Activated CD8-positive, alpha-beta T cell treated with anti-CD3 and anti-CD28 coated beads, Interleukin-2, amount 10 ng/mL, durations not matched to agents 7 days and 5 days (primary cell): ENCODE measurements around the gene HAAO. TPM values are rescaled to one million over a fixed set of nuclear protein-coding genes. Genes with fewer than 3 reads are reported as not detected.

Experiments
- ATAC-seq: fragments of 150-1000 bp; cut with Tn5 transposase; one replicate; pipeline ENCODE4 v1.10.0; 2021; ENCODE audit warnings: moderate library complexity
- CTCF ChIA-PET: fragments of 350-600 bp; sonication (Branson Sonifier 250); formaldehyde crosslinking; loops from one replicate; lab custom pipeline; 2021; ENCODE audit warnings: antibody characterized with exemption; lab: Charles Lee
- POLR2A ChIA-PET: fragments of 350-600 bp; sonication (Branson Sonifier 250); formaldehyde crosslinking; loops from one replicate; lab custom pipeline; 2021; ENCODE audit warnings: antibody characterized with exemption; lab: Charles Lee
- DNase-seq: peaks from one replicate; pipeline ENCODE4 v3.0.0-alpha.2; 2020
- H3K27ac Mint-ChIP-seq: one replicate; pipeline ENCODE4 v1.8.0; 2021; ENCODE audit warnings: mild to moderate bottlenecking, mixed read lengths
- H3K27me3 Mint-ChIP-seq: one replicate; pipeline ENCODE4 v1.8.0; 2021; ENCODE audit warnings: low read depth, mixed read lengths
- H3K36me3 Mint-ChIP-seq: one replicate; pipeline ENCODE4 v1.8.0; 2021; ENCODE audit warnings: low read depth, mixed read lengths
- H3K4me1 Mint-ChIP-seq: one replicate; pipeline ENCODE4 v1.8.0; 2021; ENCODE audit warnings: low read depth, mixed read lengths
- H3K4me3 Mint-ChIP-seq: one replicate; pipeline ENCODE4 v1.8.0; 2021; ENCODE audit warnings: mild to moderate bottlenecking, mixed read lengths
- H3K9me3 Mint-ChIP-seq: one replicate; pipeline ENCODE4 v1.8.0; 2022; ENCODE audit warnings: mixed read lengths; ENCODE audit not compliant: insufficient read depth
- total RNA-seq, 2 experiments: library from RNA; stranded (reverse); gene quantifications; one replicate each; pipeline ENCODE4 v1.2.3, GENCODE V29; 2021

The HAAO gene
- total RNA-seq, 2 experiments from 2014 or later: 0.37 to 0.40 TPM

- ChIA-PET CTCF (interaction anchor here (0.5 kb wide), 1 partner anchor 68 kb away, joined by 3 read pairs; no protein-coding TSS in a partner anchor), POLR2A (interaction anchor here (2.8 kb wide), 1 partner anchor 19 kb away, joined by 10 read pairs; no protein-coding TSS in a partner anchor)
- Mint-ChIP-seq H3K4me1 (peaks cover 31% of the 10 kb centered on the region), H3K27ac (no peak overlapping the region), H3K36me3 (no peaks in the 10 kb centered on the region), H3K9me3 (no peaks in the 10 kb centered on the region), H3K4me3 (no peak overlapping the region), H3K27me3 (peaks cover 44% of the 10 kb centered on the region)
- ATAC-seq (no peak), DNase-seq (no peak)
Measured at GRCh38 chr2:42791606-42792005, 777 bp downstream of the HAAO start.

DNA sequence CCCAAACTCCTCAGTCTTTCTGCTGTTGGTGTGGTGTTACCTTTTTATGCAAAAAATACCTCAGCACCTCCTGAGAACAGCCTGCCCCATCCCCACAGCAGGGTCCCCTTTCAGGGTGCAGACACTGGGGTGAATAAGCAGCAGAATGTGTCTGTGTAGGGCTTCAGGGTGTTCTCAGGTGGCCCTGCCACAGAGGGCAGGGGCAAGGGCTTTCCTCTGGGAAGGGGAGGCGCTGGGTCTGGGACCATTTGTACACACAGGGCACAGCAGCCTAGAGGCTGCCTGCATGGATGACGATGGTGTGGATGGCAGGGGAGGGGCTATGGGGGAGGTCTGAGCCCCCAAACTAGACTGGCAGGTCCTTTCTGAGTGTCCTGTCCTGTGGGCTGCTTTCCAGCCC lies 2.6 kb downstream of the HAAO start:
- CTCF ChIA-PET: no interaction called here
- POLR2A ChIA-PET: no interaction called here
- no peaks in the 10 kb centered on the region for H3K36me3 Mint-ChIP-seq
- DNase-seq (no peak), ATAC-seq (no peak)
- H3K4me1 Mint-ChIP-seq: peaks cover 21% of the 10 kb centered on the region
- no peak overlapping the region for H3K4me3 Mint-ChIP-seq
- H3K27ac Mint-ChIP-seq: no peak overlapping the region
- H3K27me3 Mint-ChIP-seq: peaks cover 38% of the 10 kb centered on the region
- H3K9me3 Mint-ChIP-seq: no peaks in the 10 kb centered on the region

DNA sequence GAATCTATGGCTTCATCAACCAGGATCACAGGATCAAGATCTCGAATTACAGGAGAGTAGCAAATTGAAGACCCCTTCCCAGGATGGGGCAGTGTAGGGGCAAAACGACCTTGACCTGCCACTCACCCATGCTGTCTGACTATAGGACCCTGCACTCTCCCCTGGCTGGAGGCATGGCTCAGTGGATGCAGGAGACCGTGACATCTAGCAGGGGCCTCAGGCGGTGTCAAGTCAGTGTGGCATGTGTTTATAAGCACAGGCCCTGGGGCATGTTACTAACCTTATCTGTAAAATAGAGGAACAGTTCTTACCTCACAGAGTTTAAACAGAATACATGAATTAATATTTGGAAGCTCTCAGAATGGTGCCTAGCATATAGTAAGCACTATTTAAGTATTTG lies 3.5 kb downstream of the HAAO start:
- DNase-seq (no peak), ATAC-seq (no peak)
- Mint-ChIP-seq H3K9me3 (no peaks in the 10 kb centered on the region), H3K4me3 (no peak overlapping the region), H3K4me1 (peaks cover 20% of the 10 kb centered on the region), H3K36me3 (no peaks in the 10 kb centered on the region), H3K27ac (no peak overlapping the region), H3K27me3 (peaks cover 30% of the 10 kb centered on the region)
- CTCF ChIA-PET: interaction anchor here (0.7 kb wide), 1 partner anchor 11 kb away, joined by 3 read pairs; no protein-coding TSS in a partner anchor
- POLR2A ChIA-PET: no interaction called here

- CTCF ChIA-PET: interaction anchor here (0.7 to 1.0 kb wide), 2 partner anchors 12 to 30 kb away, joined by 3 read pairs; no protein-coding TSS in a partner anchor
- no peaks in the 10 kb centered on the region for H3K36me3 Mint-ChIP-seq
- POLR2A ChIA-PET: no interaction called here
Measured at GRCh38 chr2:42788478-42788793, 3.9 kb downstream of the HAAO start.

GRCh38 chr2:42787788-42788477 lies 4.5 kb downstream of the HAAO start:
- ATAC-seq (no peak), DNase-seq (no peak)
- ChIA-PET CTCF (interaction anchor here (0.7 to 1.0 kb wide), 2 partner anchors 12 to 30 kb away, joined by 3 read pairs; no protein-coding TSS in a partner anchor), POLR2A (no interaction called here)
- peaks cover 12% of the 10 kb centered on the region for H3K4me1 Mint-ChIP-seq
- H3K27ac Mint-ChIP-seq: no peak overlapping the region
- H3K36me3 Mint-ChIP-seq: no peaks in the 10 kb centered on the region
- no peaks in the 10 kb centered on the region for H3K9me3 Mint-ChIP-seq
- peaks cover 23% of the 10 kb centered on the region for H3K27me3 Mint-ChIP-seq
- no peak overlapping the region for H3K4me3 Mint-ChIP-seq

More at GRCh38 chr2:42788478-42788793, 3.9 kb downstream of the HAAO start:
- Mint-ChIP-seq H3K27me3 (peaks cover 25% of the 10 kb centered on the region), H3K4me1 (peaks cover 15% of the 10 kb centered on the region), H3K9me3 (no peaks in the 10 kb centered on the region), H3K27ac (no peak overlapping the region), H3K4me3 (no peak overlapping the region)
- ATAC-seq: no peak
- no peak for DNase-seq

- ATAC-seq (no peak), DNase-seq (no peak)
- POLR2A ChIA-PET: no interaction called here
- Mint-ChIP-seq H3K4me3 (no peak overlapping the region), H3K4me1 (peaks cover 12% of the 10 kb centered on the region), H3K27ac (no peak overlapping the region), H3K27me3 (peaks cover 23% of the 10 kb centered on the region), H3K9me3 (no peaks in the 10 kb centered on the region), H3K36me3 (no peaks in the 10 kb centered on the region)
- CTCF ChIA-PET: interaction anchor here (1.0 kb wide), 1 partner anchor 29 kb away, joined by 3 read pairs; no protein-coding TSS in a partner anchor
Measured at GRCh38 chr2:42787424-42787787, 5.0 kb downstream of the HAAO start.

DNA sequence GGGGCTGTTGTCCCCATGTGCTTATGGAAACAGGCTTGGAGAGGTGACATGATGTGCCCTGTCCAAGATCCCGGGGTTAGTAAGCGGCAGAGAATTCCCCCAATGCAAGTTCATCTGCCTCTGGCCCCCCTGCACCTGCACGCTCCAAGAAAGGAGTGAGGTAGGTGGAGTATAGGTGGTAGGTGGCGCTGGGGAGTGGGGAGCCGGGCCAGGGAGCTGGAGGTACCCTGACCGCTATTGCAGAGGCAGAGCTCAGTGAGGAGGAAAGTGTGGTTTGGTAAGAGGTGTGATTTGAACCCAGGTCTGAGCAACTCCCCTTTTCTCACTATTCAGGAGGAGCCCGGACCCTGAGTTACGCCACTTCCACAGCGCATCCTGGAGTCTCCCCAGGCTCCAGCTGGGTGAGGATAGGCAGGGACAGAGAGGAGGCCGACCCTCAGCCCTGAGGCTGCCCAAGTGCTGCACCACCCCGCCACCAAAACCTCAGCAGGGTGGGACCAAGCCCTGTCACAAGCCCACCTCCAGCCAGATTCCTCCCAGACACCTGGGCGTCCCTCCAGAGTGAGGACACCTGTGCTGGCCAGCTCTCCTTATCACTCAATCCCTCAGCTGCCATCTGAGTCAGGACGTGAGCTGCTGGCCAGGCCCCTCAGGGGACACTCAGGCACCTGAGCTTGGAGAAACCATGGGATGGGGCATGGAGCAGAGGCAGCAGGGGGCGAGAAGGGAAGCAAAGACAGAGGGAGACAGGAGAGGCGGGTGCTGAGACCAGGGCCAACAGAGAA lies 5.6 kb downstream of the HAAO start:
- ChIA-PET POLR2A (no interaction called here), CTCF (no interaction called here)
- DNase-seq (no peak), ATAC-seq (no peak)
- peaks cover 8% of the 10 kb centered on the region for H3K4me1 Mint-ChIP-seq
- peaks cover 3% of the 10 kb centered on the region for H3K9me3 Mint-ChIP-seq
- H3K4me3 Mint-ChIP-seq: no peak overlapping the region
- no peaks in the 10 kb centered on the region for H3K36me3 Mint-ChIP-seq
- H3K27ac Mint-ChIP-seq: no peak overlapping the region
- peaks cover 18% of the 10 kb centered on the region for H3K27me3 Mint-ChIP-seq

GRCh38 chr2:42784204-42784880 lies 8.0 kb downstream of the HAAO start:
- Mint-ChIP-seq H3K27me3 (peaks cover 2% of the 10 kb centered on the region), H3K9me3 (peaks cover 7% of the 10 kb centered on the region), H3K4me1 (peaks cover 5% of the 10 kb centered on the region), H3K36me3 (no peaks in the 10 kb centered on the region), H3K27ac (no peak overlapping the region), H3K4me3 (no peak overlapping the region)
- no peak for DNase-seq
- no peak for ATAC-seq
- ChIA-PET POLR2A (interaction anchor here (1.5 kb wide), 1 partner anchor 26 kb away, joined by 5 read pairs; no protein-coding TSS in a partner anchor), CTCF (interaction anchor here (1.2 kb wide), 1 partner anchor 271 kb away, joined by 3 read pairs; no protein-coding TSS in a partner anchor)

DNA sequence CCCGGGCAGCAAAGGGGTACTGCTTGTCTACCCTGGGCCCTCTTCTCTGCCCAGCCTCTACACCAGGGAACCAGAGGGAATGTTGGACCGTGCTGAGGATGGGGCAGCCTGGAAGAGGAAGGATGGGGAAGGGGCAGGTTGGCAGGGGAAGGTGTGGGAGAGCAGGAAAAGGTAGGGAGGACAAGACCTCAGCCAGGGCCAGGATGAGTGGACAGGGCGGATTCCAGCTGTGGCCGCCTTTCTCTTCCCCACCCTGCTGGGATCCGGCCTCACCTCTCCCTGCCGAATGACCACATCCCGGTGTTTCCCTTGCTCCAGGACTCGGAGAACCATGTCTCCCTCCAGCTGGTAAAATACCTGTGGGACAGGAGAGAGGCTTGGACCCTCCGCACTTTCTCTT lies 8.9 kb downstream of the HAAO start:
- ATAC-seq (no peak), DNase-seq (no peak)
- H3K4me1 Mint-ChIP-seq: peaks cover 5% of the 10 kb centered on the region
- no peak overlapping the region for H3K4me3 Mint-ChIP-seq
- peaks cover 7% of the 10 kb centered on the region for H3K9me3 Mint-ChIP-seq
- no peak overlapping the region for H3K27ac Mint-ChIP-seq
- ChIA-PET CTCF (no interaction called here), POLR2A (no interaction called here)
- no peaks in the 10 kb centered on the region for H3K36me3 Mint-ChIP-seq
- no peaks in the 10 kb centered on the region for H3K27me3 Mint-ChIP-seq

- ATAC-seq (no peak), DNase-seq (no peak)
- POLR2A ChIA-PET: interaction anchor here (0.6 kb wide), 1 partner anchor 939 kb away, joined by 3 read pairs; no protein-coding TSS in a partner anchor
- Mint-ChIP-seq H3K27me3 (no peaks in the 10 kb centered on the region), H3K9me3 (peaks cover 7% of the 10 kb centered on the region), H3K4me1 (peaks cover 3% of the 10 kb centered on the region), H3K4me3 (no peak overlapping the region), H3K27ac (no peak overlapping the region), H3K36me3 (peaks cover 4% of the 10 kb centered on the region)
- CTCF ChIA-PET: no interaction called here
Measured at GRCh38 chr2:42781181-42781580, 11.2 kb downstream of the HAAO start.

DNA sequence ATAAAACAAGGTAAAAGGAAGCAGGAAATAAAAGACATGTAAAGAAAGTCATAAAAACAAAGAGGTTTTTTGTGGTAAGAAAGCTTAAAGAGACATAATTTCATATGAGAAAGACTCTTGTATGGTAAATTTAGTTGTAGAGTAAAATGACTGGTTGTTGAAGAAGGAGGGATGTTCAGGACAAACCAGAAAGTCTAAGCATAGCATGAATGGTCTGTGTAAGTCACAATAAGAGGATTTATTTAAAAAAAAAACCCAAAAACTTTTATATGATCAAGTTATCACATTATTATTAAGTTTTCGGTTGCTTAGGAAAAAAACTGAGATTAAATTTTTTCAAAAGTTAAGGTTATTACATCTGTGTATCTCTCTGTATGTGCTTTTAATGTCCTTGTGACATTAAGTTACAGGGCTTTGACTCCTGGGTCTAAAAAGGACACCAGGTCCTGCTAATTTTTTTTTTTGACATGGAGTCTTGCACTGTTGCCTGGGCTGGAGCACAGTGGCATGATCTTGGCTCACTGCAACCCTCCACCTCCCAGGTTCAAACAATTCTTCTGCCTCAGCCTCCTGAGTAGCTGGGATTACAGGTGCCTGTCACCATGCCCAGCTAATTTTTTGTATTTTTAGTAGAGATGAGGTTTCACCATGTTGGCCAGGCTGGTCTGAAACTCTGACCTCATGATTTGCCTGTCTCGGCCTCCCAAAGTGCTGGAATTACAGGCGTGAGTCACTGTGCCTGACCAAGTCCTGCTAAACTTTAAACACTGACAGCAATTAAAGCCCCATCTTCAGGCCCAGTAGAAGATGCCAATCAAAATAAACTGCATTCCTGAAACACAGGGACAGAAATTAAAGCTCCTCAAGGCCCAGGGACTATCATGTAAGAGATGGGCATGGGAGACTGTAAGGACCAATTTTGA lies 14.2 kb downstream of the HAAO start:
- no peaks in the 10 kb centered on the region for H3K27me3 Mint-ChIP-seq
- ChIA-PET CTCF (interaction anchor here (0.6 kb wide), 1 partner anchor 872 kb away, joined by 3 read pairs; no protein-coding TSS in a partner anchor), POLR2A (no interaction called here)

More for the DNA sequence above, 14.2 kb downstream of the HAAO start:
- no peak overlapping the region for H3K27ac Mint-ChIP-seq
- DNase-seq: no peak
- peaks cover 13% of the 10 kb centered on the region for H3K4me1 Mint-ChIP-seq
- H3K4me3 Mint-ChIP-seq: no peak overlapping the region
- no peak for ATAC-seq
- H3K9me3 Mint-ChIP-seq: peaks cover 7% of the 10 kb centered on the region
- H3K36me3 Mint-ChIP-seq: peaks cover 4% of the 10 kb centered on the region
